Karpas-422 (cell line): ENCODE results near the gene ARMH1. TPM values are rescaled to one million over a fixed set of nuclear protein-coding genes. Genes with fewer than 3 reads are reported as not detected.

ENCODE experiments used
- DNase-seq: peaks from one replicate; pipeline ENCODE4 v3.0.0-alpha.2; 2015
- H2AFZ ChIP-seq: fragments of 200-600 bp; sonication (generic); 2 replicates; pipeline ENCODE4 v1.6.1; 2014; ENCODE audit warnings: antibody characterized with exemption, low read length, mixed read lengths
- H3K27ac ChIP-seq: fragments of 200-600 bp; sonication (generic); 2 replicates; pipeline ENCODE4 v1.5.1; 2014; ENCODE audit warnings: mild to moderate bottlenecking, low read length, moderate library complexity
- H3K27me3 ChIP-seq: fragments of 200-600 bp; sonication (generic); 2 replicates; pipeline ENCODE4 v1.6.1; 2014; ENCODE audit warnings: low read length, mixed read lengths
- H3K36me3 ChIP-seq: fragments of 200-600 bp; sonication (generic); 2 replicates; pipeline ENCODE4 v1.6.1; 2014; ENCODE audit warnings: low read length, mixed read lengths; ENCODE audit not compliant: insufficient read depth
- H3K4me1 ChIP-seq: fragments of 200-600 bp; sonication (generic); 2 replicates; pipeline ENCODE4 v1.6.1; 2014; ENCODE audit warnings: mild to moderate bottlenecking, low read length, mixed read lengths
- H3K4me2 ChIP-seq: fragments of 200-600 bp; sonication (generic); 2 replicates; pipeline ENCODE4 v1.6.1; 2014; ENCODE audit warnings: low read length, low read depth, mild to moderate bottlenecking; ENCODE audit not compliant: poor library complexity, severe bottlenecking
- H3K4me3 ChIP-seq: fragments of 200-600 bp; sonication (generic); 2 replicates; pipeline ENCODE4 v1.5.1; 2014; ENCODE audit warnings: mild to moderate bottlenecking, antibody characterized with exemption, low read length, mixed read lengths
- H3K79me2 ChIP-seq: fragments of 200-600 bp; sonication (generic); 2 replicates; pipeline ENCODE4 v1.6.1; 2014; ENCODE audit warnings: mild to moderate bottlenecking, low read length, mixed read lengths
- H3K9ac ChIP-seq: fragments of 200-600 bp; sonication (generic); 2 replicates; pipeline ENCODE4 v1.6.0; 2014; ENCODE audit warnings: low read length
- H3K9me2 ChIP-seq: fragments of 200-600 bp; sonication (generic), shearing (Covaris generic); replicated peaks from 2 replicates; pipeline ENCODE4 v1.6.0; 2014; ENCODE audit warnings: mild to moderate bottlenecking, low read length, moderate library complexity; ENCODE audit not compliant: insufficient read depth
- H3K9me3 ChIP-seq: fragments of 300-700, 200-600 bp; sonication (generic); 2 replicates; pipeline ENCODE4 v1.6.1; 2014; ENCODE audit warnings: low read length, mixed read lengths
- H4K20me1 ChIP-seq: fragments of 200-600 bp; sonication (generic); 2 replicates; pipeline ENCODE4 v1.6.1; 2014; ENCODE audit warnings: mild to moderate bottlenecking, antibody characterized with exemption, low read length, low read depth; ENCODE audit not compliant: insufficient read depth
- total RNA-seq: library from RNA; depleted of rRNA; stranded (reverse); fragments of >200 nt; shearing (Covaris generic); gene quantifications from 2 replicates; pipeline ENCODE4 v1.2.3, GENCODE V29; 2014; ENCODE audit warnings: low replicate concordance

The ARMH1 gene
- total RNA-seq, 1 experiment from 2014 or later: 7.7 TPM

GRCh38 chr1:44714532-44714931 is 40.0 kb downstream of the ARMH1 start:
- Histone ChIP-seq H2AFZ (peak overlapping the region; percentile 19; the same call in 1 of the 2 replicates), H3K36me3 (no peaks in the 10 kb centered on the region), H3K9me2 (no peaks in the 10 kb centered on the region), H3K27ac (peak overlapping the region; percentile 98), H3K4me3 (no peak overlapping the region), H3K4me1 (peaks cover 71% of the 10 kb centered on the region), H3K9me3 (no peaks in the 10 kb centered on the region), H3K4me2 (peak overlapping the region; percentile 34), H4K20me1 (no peaks in the 10 kb centered on the region), H3K9ac (peak overlapping the region; percentile 60), H3K79me2 (no peaks in the 10 kb centered on the region), H3K27me3 (no peaks in the 10 kb centered on the region)
- DNase-seq: peak; percentile 85

GRCh38 chr1:44714944-44715571 is 40.5 kb downstream of the ARMH1 start:
- Histone ChIP-seq H3K9me3 (no peaks in the 10 kb centered on the region), H3K27ac (peak overlapping the region; percentile 98), H3K4me1 (peaks cover 74% of the 10 kb centered on the region), H3K4me2 (peak overlapping the region; percentile 34), H3K9me2 (no peaks in the 10 kb centered on the region), H3K4me3 (no peak overlapping the region), H4K20me1 (no peaks in the 10 kb centered on the region), H3K27me3 (no peaks in the 10 kb centered on the region), H2AFZ (peak overlapping the region; percentile 49), H3K36me3 (no peaks in the 10 kb centered on the region), H3K79me2 (no peaks in the 10 kb centered on the region), H3K9ac (peak overlapping the region; percentile 60)
- peak; percentile 96 for DNase-seq

- peak overlapping the region; percentile 36 for H3K4me2 ChIP-seq
- no peaks in the 10 kb centered on the region for H3K9me2 ChIP-seq
- H3K9ac ChIP-seq: no peak overlapping the region
- no peak overlapping the region for H2AFZ ChIP-seq
- no peaks in the 10 kb centered on the region for H4K20me1 ChIP-seq
- no peaks in the 10 kb centered on the region for H3K9me3 ChIP-seq
- H3K4me3 ChIP-seq: no peak overlapping the region
- H3K27ac ChIP-seq: peak overlapping the region; percentile 52; the same call in 1 of the 2 replicates
- peaks cover 83% of the 10 kb centered on the region for H3K4me1 ChIP-seq
- H3K27me3 ChIP-seq: no peaks in the 10 kb centered on the region
- H3K79me2 ChIP-seq: no peaks in the 10 kb centered on the region
- no peak for DNase-seq
- no peaks in the 10 kb centered on the region for H3K36me3 ChIP-seq
Observed at GRCh38 chr1:44717156-44717555, 42.6 kb downstream of the ARMH1 start.

- peak overlapping the region; percentile 52; the same call in 1 of the 2 replicates for H3K27ac ChIP-seq
- no peaks in the 10 kb centered on the region for H3K9me3 ChIP-seq
- H3K4me3 ChIP-seq: 0 out of 2 replicates have a peak overlapping the region, but pooled peaks have one; percentile 17
- H3K4me1 ChIP-seq: peaks cover 83% of the 10 kb centered on the region
- 0 out of 2 replicates have a peak overlapping the region, but pooled peaks have one; percentile 10 for H3K9ac ChIP-seq
- H3K36me3 ChIP-seq: no peaks in the 10 kb centered on the region
- H3K79me2 ChIP-seq: no peaks in the 10 kb centered on the region
- H3K27me3 ChIP-seq: no peaks in the 10 kb centered on the region
- H3K9me2 ChIP-seq: no peaks in the 10 kb centered on the region
- no peak overlapping the region for H2AFZ ChIP-seq
- H3K4me2 ChIP-seq: peak overlapping the region; percentile 36
- no peak for DNase-seq
- H4K20me1 ChIP-seq: no peaks in the 10 kb centered on the region
Observed at GRCh38 chr1:44717653-44718052, 43.1 kb downstream of the ARMH1 start.

GRCh38 chr1:44718091-44718490 is 43.6 kb downstream of the ARMH1 start:
- no peaks in the 10 kb centered on the region for H3K9me3 ChIP-seq
- H3K36me3 ChIP-seq: no peaks in the 10 kb centered on the region
- no peaks in the 10 kb centered on the region for H3K9me2 ChIP-seq
- 0 out of 2 replicates have a peak overlapping the region, but pooled peaks have one; percentile 17 for H3K4me3 ChIP-seq
- no peaks in the 10 kb centered on the region for H3K79me2 ChIP-seq
- no peak for DNase-seq
- 0 out of 2 replicates have a peak overlapping the region, but pooled peaks have one; percentile 10 for H3K9ac ChIP-seq
- no peak overlapping the region for H2AFZ ChIP-seq
- peak overlapping the region; percentile 36 for H3K4me2 ChIP-seq
- peaks cover 82% of the 10 kb centered on the region for H3K4me1 ChIP-seq
- H4K20me1 ChIP-seq: no peaks in the 10 kb centered on the region
- no peaks in the 10 kb centered on the region for H3K27me3 ChIP-seq
- H3K27ac ChIP-seq: peak overlapping the region; percentile 52; the same call in 1 of the 2 replicates

GRCh38 chr1:44719318-44719717 is 44.8 kb downstream of the ARMH1 start:
- H3K4me3 ChIP-seq: no peak overlapping the region

GRCh38 chr1:44720281-44720680 is 45.8 kb downstream of the ARMH1 start:
- H3K4me2 ChIP-seq: peak overlapping the region; percentile 59

More at GRCh38 chr1:44719318-44719717, 44.8 kb downstream of the ARMH1 start:
- Histone ChIP-seq H2AFZ (no peak overlapping the region), H3K9ac (no peak overlapping the region), H3K79me2 (no peaks in the 10 kb centered on the region), H3K4me2 (no peak overlapping the region), H3K27me3 (no peaks in the 10 kb centered on the region), H3K36me3 (no peaks in the 10 kb centered on the region), H3K9me2 (no peaks in the 10 kb centered on the region), H3K9me3 (no peaks in the 10 kb centered on the region), H3K4me1 (peaks cover 78% of the 10 kb centered on the region), H3K27ac (0 out of 2 replicates have a peak overlapping the region, but pooled peaks have one; percentile 16), H4K20me1 (no peaks in the 10 kb centered on the region)
- no peak for DNase-seq

GRCh38 chr1:44721485-44722361 is 47.2 kb downstream of the ARMH1 start:
- Histone ChIP-seq H3K27me3 (no peaks in the 10 kb centered on the region), H3K9me3 (no peaks in the 10 kb centered on the region), H3K9ac (peak overlapping the region; percentile 54), H3K36me3 (no peaks in the 10 kb centered on the region), H3K27ac (peak overlapping the region; percentile 94), H4K20me1 (no peaks in the 10 kb centered on the region), H3K4me2 (peak overlapping the region; percentile 59), H2AFZ (no peak overlapping the region), H3K4me1 (peaks cover 56% of the 10 kb centered on the region), H3K79me2 (no peaks in the 10 kb centered on the region), H3K9me2 (no peaks in the 10 kb centered on the region), H3K4me3 (0 out of 2 replicates have a peak overlapping the region, but pooled peaks have one; percentile 16)
- peak; percentile 97 for DNase-seq

More at GRCh38 chr1:44720281-44720680, 45.8 kb downstream of the ARMH1 start:
- Histone ChIP-seq H4K20me1 (no peaks in the 10 kb centered on the region), H3K4me1 (peaks cover 68% of the 10 kb centered on the region), H3K27ac (no peak overlapping the region), H3K27me3 (no peaks in the 10 kb centered on the region), H3K36me3 (no peaks in the 10 kb centered on the region), H2AFZ (no peak overlapping the region), H3K9me2 (no peaks in the 10 kb centered on the region), H3K9ac (no peak overlapping the region), H3K9me3 (no peaks in the 10 kb centered on the region), H3K79me2 (no peaks in the 10 kb centered on the region), H3K4me3 (no peak overlapping the region)
- DNase-seq: no peak
